VCaP (cell line): ENCODE data around the gene B3GNT8.
A peak's percentile ranks its signal among the peaks of the same experiment; 100 is the strongest.

ENCODE experiments used
- H3K27ac ChIP-seq: fragments of 450-650 bp; 2 replicates; pipeline ENCODE4 v1.5.1; 2017
- CTCF ChIP-seq: fragments of 450-650 bp; conservative IDR thresholded peaks from 2 replicates; pipeline ENCODE4 v1.5.1; 2017; ENCODE audit warnings: mild to moderate bottlenecking, moderate library complexity

The B3GNT8 gene

GRCh38 chr19:41434450-41434849 is 7.3 kb upstream of the B3GNT8 start:
- TF ChIP-seq CTCF = no peak
- no peak overlapping the region for H3K27ac ChIP-seq

GRCh38 chr19:41433171-41433570 is 6.0 kb upstream of the B3GNT8 start:
- no peak overlapping the region for H3K27ac ChIP-seq
- no peak for TF ChIP-seq CTCF

GRCh38 chr19:41431426-41432386 is 4.5 kb upstream of the B3GNT8 start:
- H3K27ac ChIP-seq = no peak overlapping the region
- TF ChIP-seq CTCF = peak; percentile 54

GRCh38 chr19:41430922-41431321 is 3.7 kb upstream of the B3GNT8 start:
- no peak overlapping the region for H3K27ac ChIP-seq
- TF ChIP-seq CTCF = no peak

- TF ChIP-seq CTCF = no peak
- H3K27ac ChIP-seq = no peak overlapping the region
Measured at GRCh38 chr19:41428481-41428859, 1.3 kb upstream of the B3GNT8 start.

DNA sequence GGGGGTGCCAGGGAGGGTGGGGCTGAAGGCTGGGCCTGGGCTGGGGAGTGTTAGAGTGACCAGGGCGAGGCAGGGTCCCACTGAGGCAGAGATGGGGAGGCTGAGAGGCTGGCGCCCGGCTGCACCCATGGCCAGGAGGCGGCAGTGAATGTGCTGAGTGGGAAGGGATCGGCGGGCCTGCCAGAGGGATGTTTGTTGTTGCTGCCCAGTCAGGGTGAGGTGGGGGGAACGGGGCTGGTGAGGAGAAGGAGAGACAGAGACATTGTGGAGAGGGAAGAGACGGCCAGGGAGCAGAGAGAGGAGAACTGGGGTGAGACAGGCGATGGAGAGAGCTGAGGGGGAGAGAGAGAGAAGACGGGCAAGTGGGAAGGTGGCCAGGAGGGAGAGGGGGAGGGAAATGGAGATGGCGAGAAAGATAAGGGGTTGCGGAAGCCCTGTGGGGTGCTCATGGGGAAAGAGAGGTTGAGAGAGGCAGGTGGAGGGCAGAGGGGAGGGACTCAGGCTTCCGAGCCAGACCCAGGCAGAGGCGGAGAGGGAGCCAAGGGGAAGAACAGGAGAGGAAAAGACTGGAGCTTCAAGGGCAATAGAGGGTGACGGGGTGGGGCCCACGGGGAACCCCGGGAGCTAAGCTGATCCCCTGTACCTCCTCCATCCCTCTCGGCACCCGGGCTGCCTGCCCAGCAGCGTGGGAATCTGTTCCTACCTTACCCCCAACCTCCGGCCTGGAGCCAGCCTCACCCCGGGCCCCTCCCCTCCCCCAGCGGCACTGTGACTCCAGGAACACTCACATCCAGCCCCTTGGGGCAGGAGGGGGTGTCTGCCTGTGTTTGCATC is 690 bp upstream of the B3GNT8 start:
- no peak overlapping the region for H3K27ac ChIP-seq
- TF ChIP-seq CTCF = no peak

DNA sequence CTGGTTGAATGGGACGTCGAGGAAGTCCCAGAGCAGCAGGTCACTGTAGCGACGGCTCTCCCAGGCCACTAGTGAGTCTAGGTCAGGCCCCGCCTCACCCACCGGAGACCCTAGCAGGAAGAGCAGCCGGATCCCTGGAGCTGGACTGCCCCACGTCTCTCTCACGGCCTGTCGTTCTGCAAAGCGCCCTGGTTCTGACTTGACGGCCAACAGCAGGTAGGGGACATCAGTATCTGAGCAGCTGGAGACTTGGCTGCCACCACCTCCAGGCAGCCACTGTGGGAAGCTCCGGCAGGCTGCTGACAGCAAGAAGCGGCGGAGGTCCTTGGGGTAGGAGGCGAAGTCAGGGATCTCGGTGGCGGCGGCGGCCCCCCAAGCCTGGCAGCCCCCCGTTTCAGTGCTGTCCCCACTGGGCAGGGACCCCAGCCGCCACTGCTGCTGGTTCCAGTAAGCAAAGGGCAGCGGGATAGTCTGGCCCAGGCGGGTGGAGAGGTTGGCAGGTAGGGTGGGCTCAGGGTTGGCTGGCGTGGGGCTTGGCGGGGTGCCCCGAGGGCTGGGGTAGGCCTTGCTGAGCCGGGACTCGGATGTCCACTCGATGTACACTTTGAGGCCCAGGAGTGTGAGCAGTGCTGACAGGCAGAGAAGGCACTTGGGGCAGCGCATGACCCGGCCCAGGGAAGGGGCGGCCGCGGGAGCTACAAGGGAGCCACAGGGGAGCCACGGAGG is 895 bp downstream of the B3GNT8 start:
- H3K27ac ChIP-seq = no peak overlapping the region
- no peak for TF ChIP-seq CTCF
